ENCODE measurements around the gene PDZD7.

The PDZD7 gene

GRCh38 chr10:101061624-101062231, 30.8 kb upstream of the PDZD7 start, which contains the start of gene KAZALD1:
Gene KAZALD1 (plus strand): TSS chr10:101061989. CDS start chr10:101062593, 604 bp downstream.
- peak; percentile 74 for DNase-seq (ENCODE audit: low spot score)

DNA sequence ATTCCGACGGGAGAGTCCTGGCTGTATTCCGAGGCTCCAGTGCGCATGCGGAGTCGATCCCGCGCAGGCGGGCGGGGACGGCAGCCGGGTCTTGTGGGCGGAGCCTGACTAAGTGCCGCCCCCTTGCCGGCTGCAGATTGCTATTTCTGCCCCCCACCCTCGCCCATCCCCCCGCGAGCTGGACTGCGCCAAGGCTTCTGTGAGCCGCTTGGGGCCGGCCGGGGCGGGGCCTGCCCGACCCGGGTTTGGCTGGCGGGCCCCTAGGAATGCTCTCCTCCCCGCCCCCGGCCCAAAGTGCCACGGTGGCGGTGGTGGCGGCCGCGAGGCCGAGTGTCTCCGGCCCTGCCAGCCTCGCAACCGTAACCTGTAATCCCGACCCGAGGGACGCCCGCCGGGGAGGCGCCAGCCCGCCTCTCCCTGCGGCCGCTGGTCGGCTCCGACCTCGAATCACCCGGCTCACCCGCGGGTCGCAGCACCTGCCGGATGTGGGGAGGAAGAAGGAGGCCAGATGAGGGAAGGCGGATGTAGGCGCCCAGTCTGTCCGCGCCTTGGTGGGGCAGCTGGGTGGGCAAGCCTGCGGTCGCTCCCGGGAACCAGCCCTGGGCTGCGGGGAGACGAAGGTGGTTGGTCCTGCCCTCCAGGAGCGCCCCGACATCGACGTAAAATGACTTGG, 30.2 kb upstream of the PDZD7 start:
- peak; percentile 98 for DNase-seq (ENCODE audit: low spot score)

GRCh38 chr10:101060036-101060950, 29.4 kb upstream of the PDZD7 start:
- DNase-seq (ENCODE audit: low spot score): peak; percentile 93

GRCh38 chr10:101056365-101057151, 25.6 kb upstream of the PDZD7 start:
- DNase-seq (ENCODE audit: low spot score): no peak

DNA sequence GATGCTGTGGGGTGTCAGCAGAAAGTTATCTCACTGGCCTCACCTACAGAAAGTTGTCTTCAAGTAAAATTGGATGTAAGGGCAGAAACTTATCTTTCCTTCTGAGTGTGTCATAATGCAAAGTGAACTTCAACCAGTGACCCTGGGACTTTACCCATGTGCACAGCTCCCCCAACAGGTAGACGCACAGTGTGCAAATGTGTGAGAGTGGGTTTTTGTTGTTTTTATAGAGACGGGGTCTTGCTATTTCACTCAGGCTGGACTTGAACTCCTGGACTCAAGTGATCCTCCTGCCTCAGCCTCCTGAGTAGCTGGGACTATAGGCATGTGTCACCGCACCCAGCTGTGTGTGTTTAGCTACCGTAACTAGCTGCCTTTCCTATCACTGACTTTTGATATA, 24.5 kb upstream of the PDZD7 start:
- DNase-seq (ENCODE audit: low spot score): no peak

- no peak for DNase-seq (ENCODE audit: low spot score)
Observed at GRCh38 chr10:101054876-101055275, 23.9 kb upstream of the PDZD7 start.

DNA sequence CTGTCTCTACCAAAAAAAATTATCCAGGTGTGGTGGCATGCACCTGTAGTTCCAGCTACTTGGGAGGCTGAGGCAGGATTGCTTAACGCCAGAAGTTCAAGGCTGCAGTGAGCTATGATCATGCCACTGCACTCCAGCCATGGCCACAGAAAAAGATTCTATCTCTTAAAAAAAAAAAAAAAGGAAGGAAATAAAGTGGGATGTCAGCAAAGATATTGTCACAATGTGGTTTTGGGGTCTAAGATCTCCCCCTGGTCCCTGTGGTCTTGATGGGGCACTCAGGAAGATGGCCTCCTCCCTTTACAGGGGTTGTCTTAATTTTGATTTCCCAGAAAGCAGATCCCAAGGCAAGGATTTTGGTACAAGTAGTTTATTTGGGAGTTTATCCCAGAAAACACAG, 23.4 kb upstream of the PDZD7 start:
- no peak for DNase-seq (ENCODE audit: low spot score)

DNA sequence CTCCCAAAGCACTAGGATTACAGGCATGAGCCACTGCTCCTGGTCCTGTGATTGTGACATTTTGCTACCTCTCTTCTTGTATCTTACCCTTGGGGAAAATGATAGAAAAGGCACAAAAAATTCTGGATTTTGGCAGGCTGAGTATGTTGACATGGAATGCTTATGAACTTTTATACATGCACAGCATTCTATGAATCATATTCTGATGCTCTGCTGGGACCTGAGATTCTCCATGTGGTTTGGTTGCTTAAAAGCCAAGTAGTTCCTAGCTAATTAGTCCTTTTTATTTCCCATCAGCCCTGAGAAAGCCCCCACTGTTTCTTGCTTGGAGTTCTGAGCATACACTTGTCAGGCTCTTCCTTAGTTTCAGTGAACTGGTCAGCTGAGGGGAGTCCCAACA, 22.6 kb upstream of the PDZD7 start:
- peak; percentile 56 for DNase-seq (ENCODE audit: low spot score)

- peak; percentile 41 for DNase-seq (ENCODE audit: low spot score)
Observed at GRCh38 chr10:101052285-101052684, 21.4 kb upstream of the PDZD7 start.

GRCh38 chr10:101050208-101051069, 19.5 kb upstream of the PDZD7 start:
- DNase-seq (ENCODE audit: low spot score): peak; percentile 78

DNA sequence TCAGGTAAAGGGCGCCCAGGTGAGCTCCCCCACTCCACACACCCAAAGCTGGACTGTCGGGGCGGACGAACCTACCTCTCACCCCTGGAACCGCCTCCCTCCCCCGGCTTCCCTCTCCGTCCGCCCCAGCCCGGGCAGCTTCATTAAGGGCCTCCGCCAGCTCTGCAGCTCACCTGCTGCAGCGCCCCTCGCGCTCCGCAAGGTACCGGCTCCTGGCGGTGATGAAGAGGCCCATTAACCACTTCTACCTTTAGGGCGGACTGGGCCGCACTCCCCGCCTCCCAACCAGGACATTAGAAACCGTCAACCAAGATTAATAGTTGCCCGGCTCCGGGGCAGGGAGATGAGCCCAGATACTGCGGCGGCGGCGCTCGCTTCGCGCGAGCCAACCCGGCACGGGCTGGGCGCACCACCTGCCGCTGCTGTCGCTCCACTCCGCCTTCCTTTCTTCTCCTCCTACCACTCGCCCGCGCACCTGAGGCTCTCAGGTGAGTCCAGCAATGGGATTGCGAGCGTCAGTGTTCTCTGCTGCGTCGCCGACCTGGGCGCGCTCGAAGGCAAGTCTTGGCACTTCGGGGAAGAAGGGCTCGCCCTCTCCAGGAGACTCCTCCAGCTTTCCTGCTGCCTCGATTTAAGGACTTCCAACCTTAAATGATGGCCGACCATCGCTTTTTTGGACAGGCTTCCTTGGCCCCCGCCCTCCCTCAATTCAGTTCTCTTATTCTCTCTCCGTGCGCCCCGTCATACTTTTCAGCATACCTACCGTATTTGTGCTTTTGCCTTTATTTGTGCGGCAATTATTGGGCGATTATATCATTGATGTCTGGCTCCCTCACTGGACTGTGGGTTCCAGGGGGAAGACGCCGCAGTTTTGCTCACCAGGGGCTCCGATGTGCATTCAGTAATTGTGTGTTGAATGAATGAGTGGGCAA, 17.3 kb upstream of the PDZD7 start:
- DNase-seq (ENCODE audit: low spot score): no peak

GRCh38 chr10:101047268-101047667, 16.3 kb upstream of the PDZD7 start:
- no peak for DNase-seq (ENCODE audit: low spot score)

- DNase-seq (ENCODE audit: low spot score): no peak
Observed at GRCh38 chr10:101046332-101047238, 15.7 kb upstream of the PDZD7 start.

GRCh38 chr10:101044117-101044516, 13.2 kb upstream of the PDZD7 start:
- DNase-seq (ENCODE audit: low spot score): no peak

- DNase-seq (ENCODE audit: low spot score): no peak
Observed at GRCh38 chr10:101043363-101043707, 12.4 kb upstream of the PDZD7 start.

- DNase-seq (ENCODE audit: low spot score): peak; percentile 94
Observed at GRCh38 chr10:101042667-101043362, 11.9 kb upstream of the PDZD7 start.

GRCh38 chr10:101042118-101042517, 11.2 kb upstream of the PDZD7 start:
- DNase-seq (ENCODE audit: low spot score): no peak

DNA sequence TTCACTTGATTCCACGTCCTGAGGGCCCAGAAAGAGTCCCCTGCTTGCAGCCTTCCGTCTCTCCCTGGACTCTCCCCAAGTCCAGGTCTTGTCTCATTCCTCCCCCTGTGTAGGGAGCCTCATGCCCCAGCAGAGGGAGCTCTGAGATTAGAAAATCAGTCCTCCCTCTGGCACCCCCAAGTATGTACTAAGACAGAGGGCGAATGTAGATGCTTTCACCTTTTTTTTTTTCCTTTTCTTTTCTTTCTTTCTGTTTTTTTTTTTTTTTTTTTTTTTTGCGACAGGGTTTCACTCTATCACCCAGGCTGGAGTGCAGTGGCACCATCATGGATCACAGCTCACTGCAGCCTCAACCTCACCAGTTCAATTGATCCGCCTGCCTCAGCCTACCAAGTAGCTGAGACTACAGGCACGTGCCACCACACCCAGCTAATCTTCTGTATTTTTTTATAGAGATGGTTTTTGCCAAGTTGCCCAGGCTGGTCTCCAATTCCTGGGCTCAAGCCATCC, 10.4 kb upstream of the PDZD7 start:
- peak; percentile 86 for DNase-seq (ENCODE audit: low spot score)
